Prostate gland (tissue), 2 donors: Measurements from ENCODE around the gene LRRC42. TPM values are rescaled to one million over a fixed set of nuclear protein-coding genes. Genes with fewer than 3 reads are reported as not detected.
A peak's percentile ranks its signal among the peaks of the same experiment; 100 is the strongest.

Experiments
- DNase-seq: peaks from one replicate; pipeline ENCODE4 v3.0.0-alpha.2; 2019; ENCODE audit warnings: low spot score
- H3K27ac ChIP-seq, 2 donors: fragments of 200-600 bp; sonication (generic); 2 replicates each; pipeline ENCODE4 v1.5.1; 2017 to 2019
- H3K27me3 ChIP-seq: fragments of 200-600 bp; sonication (generic); replicated peaks from 2 replicates; pipeline ENCODE4 v1.5.1; 2019; ENCODE audit not compliant: insufficient read depth
- H3K36me3 ChIP-seq, 2 donors: fragments of 200-600 bp; sonication (generic); 1 replicate in 1 of 2; 2 replicates in 1 of 2; pipeline versions ENCODE4 v1.5.1 to v1.8.1; 2017 to 2019
- H3K4me1 ChIP-seq: fragments of 200-600 bp; sonication (generic); replicated peaks from 2 replicates; pipeline ENCODE4 v1.5.1; 2019
- H3K4me3 ChIP-seq, 2 donors: fragments of 200-600 bp; sonication (generic); 2 replicates each; pipeline ENCODE4 v1.5.1; 2017 to 2019
- H3K9me3 ChIP-seq: fragments of 200-600 bp; sonication (generic); 2 replicates; pipeline ENCODE4 v1.5.1; 2017
- CTCF ChIP-seq, 4 experiments: fragments of 200-600 bp in 2 of 4; fragments of 450-650 bp in 2 of 4; sonication (generic) in 2 of 4; IDR thresholded peaks; 1 replicate in 3 of 4; 2 replicates in 1 of 4; pipeline ENCODE4 v1.5.1; 2016 to 2019; ENCODE audit warnings: antibody characterized with exemption in 4 of 4, mild to moderate bottlenecking in 2 of 4, moderate library complexity in 2 of 4
- POLR2A ChIP-seq: fragments of 450-650 bp; IDR thresholded peaks from one replicate; pipeline ENCODE4 v1.6.1; 2016; ENCODE audit warnings: antibody characterized with exemption, mild to moderate bottlenecking
- POLR2AphosphoS5 ChIP-seq: sonication (generic); formaldehyde crosslinking; IDR thresholded peaks from one replicate; pipeline ENCODE4 v1.6.1; 2017; ENCODE audit warnings: antibody characterized with exemption
- WGBS: methylation state at CpG from one replicate; pipeline ENCODE4 v1.1.5; 2018; 5-methylcytosine and 5-hydroxymethylcytosine counted together
- intact Hi-C: fragments of 100-400 bp; cut with DNase I; formaldehyde crosslinking; loops from one replicate; pipeline ENCODE4 v1.14.2; 2022
- total RNA-seq, 2 donors: library from RNA; depleted of rRNA; stranded (reverse); fragments of >200 nt; gene quantifications; one replicate each; pipeline ENCODE4 v1.1.0, GENCODE V29; 2016

The LRRC42 gene
- total RNA-seq, 2 donors from 2014 or later, result 21.1 to 31.8 TPM

- no peak for TF ChIP-seq POLR2AphosphoS5
- H3K9me3 ChIP-seq, result no peaks in the 10 kb centered on the region
- no peaks in the 10 kb centered on the region for H3K27me3 ChIP-seq
- no peak overlapping the region for H3K4me3 ChIP-seq
- no peak overlapping the region for H3K27ac ChIP-seq
- intact Hi-C loops, result no loop called here
- H3K4me1 ChIP-seq, result no peaks in the 10 kb centered on the region
- H3K36me3 ChIP-seq, result no peaks in the 10 kb centered on the region
- 87% methylated on average over 4 of the region's 4 CpGs for WGBS
- DNase-seq, result no peak
Measured at GRCh38 chr1:53938136-53938830, 7.9 kb upstream of the LRRC42 start.

GRCh38 chr1:53942127-53942957, 3.8 kb upstream of the LRRC42 start:
- Histone ChIP-seq H3K27ac (no peak overlapping the region), H3K4me1 (peaks cover 4% of the 10 kb centered on the region), H3K27me3 (no peaks in the 10 kb centered on the region), H3K36me3 (no peaks in the 10 kb centered on the region), H3K4me3 (no peak overlapping the region), H3K9me3 (no peaks in the 10 kb centered on the region)
- DNase-seq, result no peak
- 83% methylated on average over 7 of the region's 7 CpGs for WGBS
- intact Hi-C loops, result no loop called here
- TF ChIP-seq CTCF (IDR thresholded peaks at IDR 0.05) (no peak), POLR2AphosphoS5 (no peak), POLR2A (no peak)

- DNase-seq, result no peak
- no peaks in the 10 kb centered on the region for H3K36me3 ChIP-seq
- no peaks in the 10 kb centered on the region for H3K9me3 ChIP-seq
- H3K4me1 ChIP-seq, result peaks cover 4% of the 10 kb centered on the region
- TF ChIP-seq POLR2A (no peak), POLR2AphosphoS5 (no peak), CTCF (IDR thresholded peaks at IDR 0.05) (no peak)
- intact Hi-C loops, result no loop called here
- 91% methylated on average over 6 of the region's 6 CpGs for WGBS
- H3K27ac ChIP-seq, result no peak overlapping the region
- H3K4me3 ChIP-seq, result no peak overlapping the region
- no peaks in the 10 kb centered on the region for H3K27me3 ChIP-seq
Measured at GRCh38 chr1:53943090-53943489, 3.1 kb upstream of the LRRC42 start.

GRCh38 chr1:53943490-53944043, 2.6 kb upstream of the LRRC42 start:
- Histone ChIP-seq H3K27me3 (no peaks in the 10 kb centered on the region), H3K4me3 (no peak overlapping the region), H3K27ac (no peak overlapping the region), H3K36me3 (no peaks in the 10 kb centered on the region), H3K9me3 (no peaks in the 10 kb centered on the region), H3K4me1 (peaks cover 4% of the 10 kb centered on the region)
- 97% methylated on average over 14 of the region's 14 CpGs for WGBS
- intact Hi-C loops, result no loop called here
- no peak for DNase-seq
- TF ChIP-seq POLR2AphosphoS5, result no peak
- TF ChIP-seq CTCF (IDR thresholded peaks at IDR 0.05), result no peak
- no peak for TF ChIP-seq POLR2A

- peak overlapping the region; percentile 88 to 94 for H3K27ac ChIP-seq
- H3K4me3 ChIP-seq, result peak overlapping the region; percentile 74 to 76
- 52% methylated on average over 20 of the region's 20 CpGs for WGBS
- no peaks in the 10 kb centered on the region for H3K9me3 ChIP-seq
- TF ChIP-seq CTCF (IDR thresholded peaks at IDR 0.05) (no peak), POLR2A (no peak), POLR2AphosphoS5 (no peak)
- peaks cover 4% of the 10 kb centered on the region for H3K4me1 ChIP-seq
- intact Hi-C loops, result no loop called here
- H3K27me3 ChIP-seq, result no peaks in the 10 kb centered on the region
- no peak for DNase-seq
- H3K36me3 ChIP-seq, result no peaks in the 10 kb centered on the region
Measured at GRCh38 chr1:53944469-53945182, 1.5 kb upstream of the LRRC42 start.
